ENCODE results near the gene TRAPPC2L. TPM values are rescaled to one million over a fixed set of nuclear protein-coding genes. Genes with fewer than 3 reads are reported as not detected.

Gene TRAPPC2L
- total and polyA plus RNA-seq, 2 experiments from 2014 or later: 59.3 to 167 TPM

DNA sequence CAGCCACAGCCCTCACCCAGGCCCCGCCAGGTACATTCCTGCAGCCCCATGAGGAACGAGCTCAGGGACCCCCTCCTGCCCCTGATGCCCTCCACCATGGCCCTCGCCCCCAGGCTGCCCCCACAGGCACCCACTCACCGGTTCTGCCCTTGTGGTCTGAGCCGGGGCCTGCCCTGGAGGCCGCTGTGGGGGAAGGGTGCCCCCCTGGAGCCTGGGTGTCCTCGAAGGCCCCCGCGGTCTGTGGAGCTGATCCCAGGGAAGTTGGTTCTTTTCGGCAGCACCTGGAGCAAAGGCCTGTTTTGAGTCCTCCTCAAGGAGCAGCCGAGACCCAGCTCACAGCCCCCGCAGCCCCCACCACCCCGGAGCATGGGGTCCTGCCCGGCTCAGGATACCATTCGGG lies 7.2 kb downstream of the TRAPPC2L start:
- H3K27me3 Mint-ChIP-seq (ENCODE audit: insufficient read depth, low read depth, poor library complexity): peaks cover 5% of the 10 kb centered on the region
- H3F3A ChIP-seq (replicated peaks; ENCODE audit: low read depth): no peaks in the 10 kb centered on the region

DNA sequence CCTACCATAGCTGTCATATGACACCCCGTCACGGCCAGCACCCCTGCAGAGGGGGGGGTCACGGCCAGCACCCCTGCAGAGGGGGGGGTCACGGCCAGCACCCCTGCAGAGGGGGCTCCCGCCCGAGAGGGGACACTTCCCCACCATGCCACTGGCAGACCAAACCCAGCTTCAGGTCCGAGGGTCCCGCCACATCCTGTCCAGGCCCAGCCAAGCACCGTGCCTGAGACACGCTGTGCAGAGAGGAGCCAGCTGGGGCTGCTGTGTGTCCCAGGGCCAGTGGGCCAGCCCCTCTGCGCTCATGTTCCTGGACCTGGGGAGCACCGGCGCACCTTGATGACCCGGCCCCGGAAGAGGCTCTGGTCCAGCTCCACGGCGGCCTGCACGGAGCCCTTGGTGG lies 7.6 kb downstream of the TRAPPC2L start:
- Histone ChIP-seq H3K4me2 (no peak overlapping the region), H3K27me3 (ENCODE audit: insufficient read depth) (no peaks in the 10 kb centered on the region), H3K4me1 (ENCODE audit: insufficient read depth) (no peaks in the 10 kb centered on the region), H3K27ac (ENCODE audit: low read depth) (no peak overlapping the region), H3K4me3 (no peak overlapping the region), H3K36me3 (ENCODE audit: insufficient read depth) (no peaks in the 10 kb centered on the region), H3F3A (replicated peaks; ENCODE audit: low read depth) (no peaks in the 10 kb centered on the region), H3K9me2 (ENCODE audit: insufficient read depth) (no peaks in the 10 kb centered on the region), H4K20me1 (replicated peaks; ENCODE audit: insufficient read depth) (no peaks in the 10 kb centered on the region; the same call in 1 of the 2 replicates), H3K79me2 (replicated peaks; ENCODE audit: insufficient read depth) (no peaks in the 10 kb centered on the region), H2AFZ (no peak overlapping the region)
- peaks cover 14% of the 10 kb centered on the region for H3K36me3 Mint-ChIP-seq (ENCODE audit: low read depth)
- DNase-seq (ENCODE audit: low spot score) (no peak), ATAC-seq (peak; percentile 20; the same call in 2 of the 3 replicates)
- no peak overlapping the region for H3K27ac Mint-ChIP-seq
- no peaks in the 10 kb centered on the region for H3K4me1 Mint-ChIP-seq
- peaks cover 5% of the 10 kb centered on the region for H3K27me3 Mint-ChIP-seq (ENCODE audit: insufficient read depth, low read depth, poor library complexity)
- no peaks in the 10 kb centered on the region for H3K9me3 Mint-ChIP-seq
- no peak overlapping the region for H3K4me3 Mint-ChIP-seq
- TF ChIP-seq ZNF331 (CRISPR knock-in tag; IDR thresholded peaks at IDR 0.05; ENCODE audit: low read depth): no peak
- TF ChIP-seq ZNF462 (CRISPR knock-in tag; IDR thresholded peaks at IDR 0.05): no peak
- no peak for TF ChIP-seq STAT1 (IDR thresholded peaks at IDR 0.05; ENCODE audit: unreplicated experiment)

More for the DNA sequence above, 7.2 kb downstream of the TRAPPC2L start:
- H3K4me3 ChIP-seq: no peak overlapping the region
- H4K20me1 ChIP-seq (replicated peaks; ENCODE audit: insufficient read depth): no peaks in the 10 kb centered on the region; the same call in 1 of the 2 replicates
- DNase-seq (ENCODE audit: low spot score) (no peak), ATAC-seq (no peak; the same call in 1 of the 3 replicates)
- Mint-ChIP-seq H3K9me3 (no peaks in the 10 kb centered on the region), H3K36me3 (ENCODE audit: low read depth) (peaks cover 18% of the 10 kb centered on the region), H3K4me3 (no peak overlapping the region), H3K27ac (no peak overlapping the region), H3K4me1 (no peaks in the 10 kb centered on the region)
- H3K79me2 ChIP-seq (replicated peaks; ENCODE audit: insufficient read depth): no peaks in the 10 kb centered on the region
- no peaks in the 10 kb centered on the region for H3K27me3 ChIP-seq (ENCODE audit: insufficient read depth)
- H3K27ac ChIP-seq (ENCODE audit: low read depth): no peak overlapping the region
- H3K36me3 ChIP-seq (ENCODE audit: insufficient read depth): no peaks in the 10 kb centered on the region
- H3K4me1 ChIP-seq (ENCODE audit: insufficient read depth): no peaks in the 10 kb centered on the region
- no peak overlapping the region for H2AFZ ChIP-seq
- TF ChIP-seq, protein P1, sequence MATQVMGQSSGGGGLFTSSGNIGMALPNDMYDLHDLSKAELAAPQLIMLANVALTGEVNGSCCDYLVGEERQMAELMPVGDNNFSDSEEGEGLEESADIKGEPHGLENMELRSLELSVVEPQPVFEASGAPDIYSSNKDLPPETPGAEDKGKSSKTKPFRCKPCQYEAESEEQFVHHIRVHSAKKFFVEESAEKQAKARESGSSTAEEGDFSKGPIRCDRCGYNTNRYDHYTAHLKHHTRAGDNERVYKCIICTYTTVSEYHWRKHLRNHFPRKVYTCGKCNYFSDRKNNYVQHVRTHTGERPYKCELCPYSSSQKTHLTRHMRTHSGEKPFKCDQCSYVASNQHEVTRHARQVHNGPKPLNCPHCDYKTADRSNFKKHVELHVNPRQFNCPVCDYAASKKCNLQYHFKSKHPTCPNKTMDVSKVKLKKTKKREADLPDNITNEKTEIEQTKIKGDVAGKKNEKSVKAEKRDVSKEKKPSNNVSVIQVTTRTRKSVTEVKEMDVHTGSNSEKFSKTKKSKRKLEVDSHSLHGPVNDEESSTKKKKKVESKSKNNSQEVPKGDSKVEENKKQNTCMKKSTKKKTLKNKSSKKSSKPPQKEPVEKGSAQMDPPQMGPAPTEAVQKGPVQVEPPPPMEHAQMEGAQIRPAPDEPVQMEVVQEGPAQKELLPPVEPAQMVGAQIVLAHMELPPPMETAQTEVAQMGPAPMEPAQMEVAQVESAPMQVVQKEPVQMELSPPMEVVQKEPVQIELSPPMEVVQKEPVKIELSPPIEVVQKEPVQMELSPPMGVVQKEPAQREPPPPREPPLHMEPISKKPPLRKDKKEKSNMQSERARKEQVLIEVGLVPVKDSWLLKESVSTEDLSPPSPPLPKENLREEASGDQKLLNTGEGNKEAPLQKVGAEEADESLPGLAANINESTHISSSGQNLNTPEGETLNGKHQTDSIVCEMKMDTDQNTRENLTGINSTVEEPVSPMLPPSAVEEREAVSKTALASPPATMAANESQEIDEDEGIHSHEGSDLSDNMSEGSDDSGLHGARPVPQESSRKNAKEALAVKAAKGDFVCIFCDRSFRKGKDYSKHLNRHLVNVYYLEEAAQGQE (IDR thresholded peaks at IDR 0.05; ENCODE audit: unreplicated experiment): no peak
- TF ChIP-seq, protein P2, sequence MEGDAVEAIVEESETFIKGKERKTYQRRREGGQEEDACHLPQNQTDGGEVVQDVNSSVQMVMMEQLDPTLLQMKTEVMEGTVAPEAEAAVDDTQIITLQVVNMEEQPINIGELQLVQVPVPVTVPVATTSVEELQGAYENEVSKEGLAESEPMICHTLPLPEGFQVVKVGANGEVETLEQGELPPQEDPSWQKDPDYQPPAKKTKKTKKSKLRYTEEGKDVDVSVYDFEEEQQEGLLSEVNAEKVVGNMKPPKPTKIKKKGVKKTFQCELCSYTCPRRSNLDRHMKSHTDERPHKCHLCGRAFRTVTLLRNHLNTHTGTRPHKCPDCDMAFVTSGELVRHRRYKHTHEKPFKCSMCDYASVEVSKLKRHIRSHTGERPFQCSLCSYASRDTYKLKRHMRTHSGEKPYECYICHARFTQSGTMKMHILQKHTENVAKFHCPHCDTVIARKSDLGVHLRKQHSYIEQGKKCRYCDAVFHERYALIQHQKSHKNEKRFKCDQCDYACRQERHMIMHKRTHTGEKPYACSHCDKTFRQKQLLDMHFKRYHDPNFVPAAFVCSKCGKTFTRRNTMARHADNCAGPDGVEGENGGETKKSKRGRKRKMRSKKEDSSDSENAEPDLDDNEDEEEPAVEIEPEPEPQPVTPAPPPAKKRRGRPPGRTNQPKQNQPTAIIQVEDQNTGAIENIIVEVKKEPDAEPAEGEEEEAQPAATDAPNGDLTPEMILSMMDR (conservative IDR thresholded peaks at IDR 0.05; ENCODE audit: low read depth in 2 of 2): no peak
- TF ChIP-seq POLR2AphosphoS5 (IDR thresholded peaks at IDR 0.05; ENCODE audit: low read depth): no peak
- TF ChIP-seq EZH2 (IDR thresholded peaks at IDR 0.05; ENCODE audit: low read depth, unreplicated experiment): no peak
- no peak for TF ChIP-seq STAT1 (IDR thresholded peaks at IDR 0.05; ENCODE audit: unreplicated experiment)
- no peak for TF ChIP-seq NANOG (IDR thresholded peaks at IDR 0.05; ENCODE audit: borderline replicate concordance)
- TF ChIP-seq ZNF114 (CRISPR knock-in tag; IDR thresholded peaks at IDR 0.05): no peak
- TF ChIP-seq EZH2phosphoT487 (IDR thresholded peaks at IDR 0.05; ENCODE audit: unreplicated experiment): no peak
- H3K4me2 ChIP-seq: no peak overlapping the region
- no peaks in the 10 kb centered on the region for H3K9me2 ChIP-seq (ENCODE audit: insufficient read depth)
